PC-3 (cell line): ENCODE measurements around the gene DEUP1. TPM values are rescaled to one million over a fixed set of nuclear protein-coding genes. Genes with fewer than 3 reads are reported as not detected.
"Not testable (repeated sequence)": the region's sequence is repeated elsewhere in the genome, so short reads cannot be mapped to it uniquely, and the experiment has no call there.

Experiments
- ATAC-seq: fragments of 200-7000 bp; cut with Tn5 transposase; 2 replicates; pipeline ENCODE4 v1.9.1; 2020; ENCODE audit warnings: mild to moderate bottlenecking, moderate library complexity
- BruUV-seq: library from RNA; stranded (reverse); fragments of 400-500 nt; replicated peaks from 2 replicates; lab custom pipeline; 2021; lab: Mats Ljungman, UMichigan
- CTCF ChIA-PET: fragments of 300-600 bp; sonication (Branson Sonifier 250); formaldehyde crosslinking; loops from one replicate; lab custom pipeline; 2022; ENCODE audit warnings: antibody characterized with exemption; lab: Charles Lee
- POLR2A ChIA-PET: fragments of 300-600 bp; sonication (Branson Sonifier 250); formaldehyde crosslinking; loops from one replicate; lab custom pipeline; 2022; ENCODE audit warnings: antibody characterized with exemption; ENCODE audit not compliant: unreplicated experiment; lab: Charles Lee
- DNase-seq: peaks from one replicate; pipeline ENCODE4 v3.0.0-alpha.2; 2015
- H2AFZ ChIP-seq: fragments of 300-600 bp; sonication (generic); 2 replicates; pipeline ENCODE4 v1.6.0; 2016; ENCODE audit warnings: antibody characterized with exemption, low read length
- H3F3A ChIP-seq: fragments of 300-600 bp; sonication (generic); one replicate; pipeline ENCODE4 v1.6.0; 2017; ENCODE audit warnings: antibody characterized with exemption, low read length, control low read depth, mild to moderate bottlenecking; ENCODE audit not compliant: unreplicated experiment
- H3K27ac ChIP-seq: fragments of 300-600 bp; sonication (generic); 2 replicates; pipeline ENCODE4 v1.5.1; 2016; ENCODE audit warnings: mild to moderate bottlenecking, low read length
- H3K27me3 ChIP-seq: fragments of 300-600 bp; sonication (generic); 2 replicates; pipeline ENCODE4 v1.6.1; 2016; ENCODE audit warnings: low read length, mixed read lengths
- H3K36me3 ChIP-seq: fragments of 300-600 bp; sonication (generic); 2 replicates; pipeline ENCODE4 v1.6.1; 2016; ENCODE audit warnings: low read depth, mixed run types, low read length, mixed read lengths
- H3K4me1 ChIP-seq: fragments of 300-600 bp; sonication (generic); 2 replicates; pipeline ENCODE4 v1.5.1; 2016; ENCODE audit warnings: low read length; ENCODE audit not compliant: insufficient read depth
- H3K4me2 ChIP-seq: fragments of 300-600 bp; sonication (generic); 2 replicates; pipeline ENCODE4 v1.6.0; 2016; ENCODE audit warnings: low read length
- H3K4me3 ChIP-seq: fragments of 300-600 bp; sonication (generic); 2 replicates; pipeline ENCODE4 v1.5.1; 2016; ENCODE audit warnings: mild to moderate bottlenecking, low read length, mixed read lengths
- H3K79me2 ChIP-seq: fragments of 300-600 bp; sonication (generic); 2 replicates; pipeline ENCODE4 v1.6.1; 2017; ENCODE audit warnings: low read length, mixed read lengths
- H3K9ac ChIP-seq: fragments of 300-600 bp; sonication (generic); 2 replicates; pipeline ENCODE4 v1.6.0; 2016; ENCODE audit warnings: mild to moderate bottlenecking, low read length
- H3K9me2 ChIP-seq: fragments of 300-600 bp; sonication (generic); replicated peaks from 2 replicates; pipeline ENCODE4 v1.6.1; 2016; ENCODE audit warnings: mixed run types, low read length, mixed read lengths
- H3K9me3 ChIP-seq: fragments of 300-600 bp; sonication (generic); 2 replicates; pipeline ENCODE4 v1.6.1; 2016; ENCODE audit warnings: low read length, mixed read lengths
- H4K20me1 ChIP-seq: fragments of 300-600 bp; sonication (generic); 2 replicates; pipeline ENCODE4 v1.6.1; 2016; ENCODE audit warnings: low read length, mixed read lengths
- CTCF ChIP-seq: fragments of 300-600 bp; sonication (generic); conservative IDR thresholded peaks from 2 replicates; pipeline ENCODE4 v1.5.1; 2017; ENCODE audit warnings: antibody characterized with exemption, low read depth, mild to moderate bottlenecking, low read length
- EZH2 ChIP-seq: fragments of 300-600 bp; sonication (generic); IDR thresholded peaks from one replicate; pipeline ENCODE4 v1.6.1; 2017; ENCODE audit warnings: antibody characterized with exemption, mild to moderate bottlenecking, low read length; ENCODE audit not compliant: unreplicated experiment
- EZH2phosphoT487 ChIP-seq: fragments of 300-600 bp; sonication (generic); IDR thresholded peaks from 2 replicates; pipeline ENCODE4 v1.6.1; 2018; ENCODE audit warnings: mild to moderate bottlenecking, antibody characterized with exemption, low read length, borderline replicate concordance
- intact Hi-C: fragments of 100-400 bp; cut with micrococcal nuclease; formaldehyde crosslinking; loops from 2 replicates; pipeline ENCODE4 v1.9.0; 2023
- total RNA-seq: library from RNA; depleted of rRNA; stranded (reverse); fragments of >200 nt; gene quantifications from 2 replicates; pipeline ENCODE4 v1.2.3, GENCODE V29; 2014

DEUP1 gene
- total RNA-seq, 1 experiment from 2014 or later, result 0.26 TPM

GRCh38 chr11:93444617-93445073, 114.1 kb downstream of the DEUP1 start:
- Histone ChIP-seq H3K4me1 (peaks cover 15% of the 10 kb centered on the region), H3K9me2 (no peaks in the 10 kb centered on the region), H3K9me3 (no peaks in the 10 kb centered on the region), H3K27ac (peak overlapping the region; percentile 72), H3K27me3 (no peaks in the 10 kb centered on the region), H3F3A (no peaks in the 10 kb centered on the region), H2AFZ (peak overlapping the region; percentile 52), H3K36me3 (no peaks in the 10 kb centered on the region), H3K4me3 (peak overlapping the region; percentile 12; the same call in 1 of the 2 replicates), H4K20me1 (no peaks in the 10 kb centered on the region), H3K9ac (peak overlapping the region; percentile 33; the same call in 1 of the 2 replicates), H3K4me2 (peak overlapping the region; percentile 54), H3K79me2 (no peaks in the 10 kb centered on the region)
- no TSS peak for BruUV-seq
- ChIA-PET POLR2A (interaction anchor here (0.6 kb wide), 1 partner anchor 37 kb away, joined by 3 read pairs; no protein-coding TSS in a partner anchor), CTCF (no interaction called here)
- peak; percentile 96 for DNase-seq
- intact Hi-C loops, result no loop called here
- TF ChIP-seq CTCF (no peak), EZH2 (no peak), EZH2phosphoT487 (no peak)
- peak; percentile 96 for ATAC-seq

- ChIA-PET POLR2A (no interaction called here), CTCF (no interaction called here)
- Histone ChIP-seq H3K9ac (no peak overlapping the region), H3K79me2 (no peaks in the 10 kb centered on the region), H3K4me2 (no peak overlapping the region), H4K20me1 (no peaks in the 10 kb centered on the region), H3K27me3 (no peaks in the 10 kb centered on the region), H3K36me3 (no peaks in the 10 kb centered on the region), H2AFZ (no peak overlapping the region), H3K27ac (no peak overlapping the region), H3K9me3 (0 out of 2 replicates have a peak, but pooled peaks cover 4% of the 10 kb centered on the region), H3K4me3 (no peak overlapping the region), H3K4me1 (no peaks in the 10 kb centered on the region), H3F3A (no peaks in the 10 kb centered on the region), H3K9me2 (no peaks in the 10 kb centered on the region)
- no peak for ATAC-seq
- no peak for DNase-seq
- no peak for TF ChIP-seq EZH2
- no peak for TF ChIP-seq EZH2phosphoT487
- no peak for TF ChIP-seq CTCF
- BruUV-seq, result no TSS peak
- intact Hi-C loops, result no loop called here
Observed at GRCh38 chr11:93458286-93458685, 127.7 kb downstream of the DEUP1 start.

GRCh38 chr11:93463666-93464065, 133.1 kb downstream of the DEUP1 start:
- intact Hi-C loops, CTCF ChIA-PET, ATAC-seq: not testable (repeated sequence)

More at GRCh38 chr11:93463666-93464065, 133.1 kb downstream of the DEUP1 start:
- H4K20me1 ChIP-seq, H3K9me3 ChIP-seq, H3K9ac ChIP-seq, H3K4me3 ChIP-seq, H3K27me3 ChIP-seq, H3K4me1 ChIP-seq, DNase-seq, BruUV-seq, H3K9me2 ChIP-seq, H3K36me3 ChIP-seq, POLR2A ChIA-PET, H3K4me2 ChIP-seq, H2AFZ ChIP-seq, H3K79me2 ChIP-seq, H3K27ac ChIP-seq, H3F3A ChIP-seq: not testable (repeated sequence)
